HL-60 (cell line): ENCODE data around the gene PCDHGA10.

Experiments used
- CTCF ChIP-seq: IDR thresholded peaks from one replicate; pipeline ENCODE4 v1.5.1; 2011; ENCODE audit warnings: low read length, control low read depth, inconsistent platforms; ENCODE audit not compliant: insufficient read depth
- GABPA ChIP-seq: IDR thresholded peaks from 2 replicates; pipeline ENCODE4 v1.6.1; 2012; ENCODE audit warnings: low read depth
- POLR2AphosphoS5 ChIP-seq: IDR thresholded peaks from 2 replicates; pipeline ENCODE4 v1.6.1; 2012; ENCODE audit warnings: low read depth
- REST ChIP-seq: IDR thresholded peaks from 2 replicates; pipeline ENCODE4 v1.6.1; 2012; ENCODE audit warnings: low read depth; ENCODE audit not compliant: insufficient replicate concordance
- SPI1 ChIP-seq: IDR thresholded peaks from 2 replicates; pipeline ENCODE4 v1.6.1; 2012; ENCODE audit warnings: low read depth, mild to moderate bottlenecking, borderline replicate concordance

DNA sequence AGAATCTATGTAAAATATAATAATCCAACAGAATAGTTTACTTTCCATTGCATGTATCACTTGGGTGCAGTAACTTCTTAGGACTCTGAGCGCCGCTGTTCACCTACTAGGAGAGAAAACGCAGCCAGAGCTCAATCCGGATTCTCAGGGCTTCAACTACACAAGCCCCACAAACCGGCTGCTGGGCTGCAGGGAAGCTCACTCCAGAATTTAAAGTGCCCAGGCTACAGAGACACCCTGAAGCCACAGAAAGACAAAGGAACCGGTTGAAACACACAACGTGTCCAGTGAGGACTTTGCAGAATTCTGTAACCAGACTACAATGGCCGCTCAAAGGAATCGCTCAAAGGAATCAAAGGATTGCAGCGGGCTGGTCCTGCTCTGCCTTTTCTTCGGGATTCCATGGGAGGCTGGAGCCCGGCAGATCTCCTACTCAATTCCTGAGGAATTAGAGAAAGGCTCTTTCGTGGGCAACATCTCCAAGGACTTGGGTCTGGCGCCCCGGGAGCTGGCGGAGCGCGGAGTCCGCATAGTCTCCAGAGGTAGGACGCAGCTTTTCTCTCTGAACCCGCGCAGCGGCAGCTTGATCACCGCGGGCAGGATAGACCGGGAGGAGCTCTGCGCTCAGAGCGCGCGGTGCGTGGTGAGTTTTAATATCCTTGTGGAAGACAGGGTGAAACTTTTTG is at the start of gene PCDHGA10:
- TF ChIP-seq CTCF (peak; percentile 51), SPI1 (no peak), REST (no peak), POLR2AphosphoS5 (no peak), GABPA (no peak)
